ENCODE data around the gene TNPO2. TPM values are rescaled to one million over a fixed set of nuclear protein-coding genes. Genes with fewer than 3 reads are reported as not detected.

Gene TNPO2
- total and polyA plus RNA-seq, 4 donors, result 29.5 to 63.0 (median 43.1) TPM

DNA sequence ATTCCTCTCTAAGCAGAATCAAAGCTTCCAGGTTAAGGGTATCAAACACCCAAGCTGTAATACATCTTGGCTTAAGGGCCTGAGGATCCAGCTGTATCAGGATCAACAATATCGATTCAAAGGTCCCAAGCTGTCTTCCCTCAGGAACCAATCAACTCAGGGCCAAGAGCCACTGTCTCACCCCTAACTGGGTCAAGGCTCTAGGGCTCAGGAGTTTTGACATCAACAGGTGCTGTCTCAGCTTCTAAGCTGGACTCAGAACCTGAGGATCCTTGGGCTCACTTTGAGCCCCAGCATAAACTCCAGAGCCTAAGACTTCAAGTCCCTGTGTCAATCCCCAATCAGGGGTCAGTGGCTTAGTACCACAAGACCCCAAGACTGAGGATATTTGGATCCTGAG lies 28.2 kb downstream of the TNPO2 start:
- no peak overlapping the region for H3K4me3 ChIP-seq
- no peak for ATAC-seq (ENCODE audit: insufficient read depth, low FRiP score)
- no peak for TF ChIP-seq CTCF (IDR thresholded peaks at IDR 0.05; ENCODE audit: control extremely low read depth, extremely low read depth)
- H3K36me3 ChIP-seq (ENCODE audit: control insufficient read depth in 4 of 4, insufficient read depth in 4 of 4, low read length in 4 of 4), result peaks cover 0 to 12% (median 5%) of the 10 kb centered on the region in 4 donors
- H3K27me3 ChIP-seq (ENCODE audit: control insufficient read depth in 3 of 3, insufficient read depth in 3 of 3, low read length in 2 of 3), result no peaks in the 10 kb centered on the region
- WGBS, 2 donors, result 87 to 93% methylated on average over 1 of the region's 1 CpG
- no peak for DNase-seq
- H3K9me3 ChIP-seq (ENCODE audit: control insufficient read depth in 4 of 4, insufficient read depth in 3 of 4, low read length in 3 of 4), result no peaks in the 10 kb centered on the region
- H3K27ac ChIP-seq (ENCODE audit: low read depth in 1 of 2, low read length in 1 of 2), result no peak overlapping the region
- peaks cover 0 to 9% (median 3%) of the 10 kb centered on the region in 5 donors for H3K4me1 ChIP-seq (ENCODE audit: control insufficient read depth in 5 of 5, insufficient read depth in 5 of 5, low read length in 5 of 5)
- no peak overlapping the region for H3K9ac ChIP-seq (ENCODE audit: insufficient read depth in 1 of 2, low read length in 2 of 2)

DNA sequence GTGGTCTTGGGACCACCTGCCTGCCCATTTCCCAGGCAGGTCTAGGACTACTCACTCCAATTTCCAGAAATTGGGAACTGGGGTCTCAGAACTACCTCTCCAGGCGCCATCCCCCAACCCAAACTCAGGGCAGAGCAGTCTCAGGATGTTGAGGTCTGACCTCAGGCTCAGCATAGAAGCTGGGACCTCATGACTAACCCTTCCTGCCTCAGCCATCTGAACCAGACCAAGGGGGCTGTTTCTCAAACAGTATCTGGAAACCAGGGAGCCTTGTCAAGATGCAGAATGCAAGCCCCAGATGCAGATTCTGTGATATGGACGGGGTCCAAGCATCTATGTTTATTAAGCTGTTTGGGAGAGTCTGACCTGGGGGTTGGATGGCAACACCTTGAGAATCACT lies 28.6 kb downstream of the TNPO2 start:
- ATAC-seq (ENCODE audit: insufficient read depth, low FRiP score), result no peak
- Histone ChIP-seq H3K4me3 (no peak overlapping the region), H3K9ac (ENCODE audit: insufficient read depth in 1 of 2, low read length in 2 of 2) (no peak overlapping the region), H3K27me3 (ENCODE audit: control insufficient read depth in 3 of 3, insufficient read depth in 3 of 3, low read length in 2 of 3) (no peaks in the 10 kb centered on the region), H3K27ac (ENCODE audit: low read depth in 1 of 2, low read length in 1 of 2) (no peak overlapping the region), H3K9me3 (ENCODE audit: control insufficient read depth in 4 of 4, insufficient read depth in 3 of 4, low read length in 3 of 4) (no peaks in the 10 kb centered on the region), H3K4me1 (ENCODE audit: control insufficient read depth in 5 of 5, insufficient read depth in 5 of 5, low read length in 5 of 5) (peaks cover 0 to 9% (median 3%) of the 10 kb centered on the region in 5 donors), H3K36me3 (ENCODE audit: control insufficient read depth in 4 of 4, insufficient read depth in 4 of 4, low read length in 4 of 4) (peaks cover 0 to 10% (median 3%) of the 10 kb centered on the region in 4 donors)
- no peak for DNase-seq
- 74 to 83% methylated on average over 2 of the region's 2 CpGs for WGBS, 2 donors
- no peak for TF ChIP-seq CTCF (IDR thresholded peaks at IDR 0.05; ENCODE audit: control extremely low read depth, extremely low read depth)

DNA sequence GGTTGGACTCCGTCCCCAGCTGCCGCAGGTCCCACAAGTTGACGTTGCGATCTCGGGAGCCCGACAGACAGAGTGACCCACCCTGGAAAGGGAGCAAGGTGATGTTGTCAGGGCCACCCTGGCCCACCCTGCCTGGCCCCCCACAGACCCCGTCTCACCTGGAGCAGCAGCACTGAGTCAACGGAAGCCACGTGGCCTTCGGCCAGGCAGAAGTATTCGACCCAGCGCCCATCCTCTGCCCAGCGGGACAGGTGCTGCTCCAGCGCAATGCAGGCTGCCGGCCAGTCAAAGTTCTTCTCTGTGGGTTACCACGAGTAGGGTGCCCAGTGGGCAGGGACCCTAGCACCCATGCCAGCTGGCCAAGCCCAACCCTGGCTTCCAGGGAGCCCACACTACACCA lies 29.1 kb downstream of the TNPO2 start:
- H3K27ac ChIP-seq (ENCODE audit: low read depth in 1 of 2, low read length in 1 of 2), result no peak overlapping the region
- DNase-seq, result no peak
- H3K4me1 ChIP-seq (ENCODE audit: control insufficient read depth in 5 of 5, insufficient read depth in 5 of 5, low read length in 5 of 5), result peaks cover 0 to 9% (median 3%) of the 10 kb centered on the region in 5 donors
- no peak for TF ChIP-seq CTCF (IDR thresholded peaks at IDR 0.05; ENCODE audit: control extremely low read depth, extremely low read depth)
- no peaks in the 10 kb centered on the region for H3K27me3 ChIP-seq (ENCODE audit: control insufficient read depth in 3 of 3, insufficient read depth in 3 of 3, low read length in 2 of 3)
- 90 to 94% methylated on average over 16 of the region's 16 CpGs for WGBS, 2 donors
- H3K36me3 ChIP-seq (ENCODE audit: control insufficient read depth in 4 of 4, insufficient read depth in 4 of 4, low read length in 4 of 4), result peaks cover 0 to 8% (median 3%) of the 10 kb centered on the region in 4 donors
- H3K9ac ChIP-seq (ENCODE audit: insufficient read depth in 1 of 2, low read length in 2 of 2), result no peak overlapping the region
- H3K4me3 ChIP-seq, result no peak overlapping the region
- ATAC-seq (ENCODE audit: insufficient read depth, low FRiP score), result no peak
- H3K9me3 ChIP-seq (ENCODE audit: control insufficient read depth in 4 of 4, insufficient read depth in 3 of 4, low read length in 3 of 4), result no peaks in the 10 kb centered on the region

GRCh38 chr19:12692960-12693359 lies 30.8 kb downstream of the TNPO2 start:
- peaks cover 0 to 9% (median 3%) of the 10 kb centered on the region in 5 donors for H3K4me1 ChIP-seq (ENCODE audit: control insufficient read depth in 5 of 5, insufficient read depth in 5 of 5, low read length in 5 of 5)

More at GRCh38 chr19:12692960-12693359, 30.8 kb downstream of the TNPO2 start:
- ATAC-seq (ENCODE audit: insufficient read depth, low FRiP score) (no peak), DNase-seq (no peak)
- no peak overlapping the region for H3K4me3 ChIP-seq
- H3K27me3 ChIP-seq (ENCODE audit: control insufficient read depth in 3 of 3, insufficient read depth in 3 of 3, low read length in 2 of 3), result no peaks in the 10 kb centered on the region
- H3K36me3 ChIP-seq (ENCODE audit: control insufficient read depth in 4 of 4, insufficient read depth in 4 of 4, low read length in 4 of 4), result peaks cover 0 to 8% (median 1%) of the 10 kb centered on the region in 4 donors
- no peak overlapping the region for H3K27ac ChIP-seq (ENCODE audit: low read depth in 1 of 2, low read length in 1 of 2)
- 88% methylated on average over 5 of the region's 5 CpGs for WGBS, 2 donors
- no peaks in the 10 kb centered on the region for H3K9me3 ChIP-seq (ENCODE audit: control insufficient read depth in 4 of 4, insufficient read depth in 3 of 4, low read length in 3 of 4)
- no peak overlapping the region for H3K9ac ChIP-seq (ENCODE audit: insufficient read depth in 1 of 2, low read length in 2 of 2)
- TF ChIP-seq CTCF (IDR thresholded peaks at IDR 0.05; ENCODE audit: control extremely low read depth, extremely low read depth), result no peak

Measured in lung (tissue), 12 donors.